Neuronal stem cell (in vitro differentiated cells): Measurements from ENCODE around the gene ZNF625.

Experiments used
- DNase-seq: peaks from one replicate; pipeline ENCODE4 v3.0.0-alpha.2; 2013; ENCODE audit warnings: low spot score
- H2AFZ ChIP-seq: one replicate; pipeline ENCODE4 v1.6.1; 2013; ENCODE audit warnings: mild to moderate bottlenecking, low read length, inconsistent platforms
- H2AK5ac ChIP-seq: 2 replicates; pipeline ENCODE4 v1.6.1; 2013; ENCODE audit warnings: low read depth, mild to moderate bottlenecking, inconsistent platforms, low read length, moderate library complexity, mixed read lengths
- H2BK120ac ChIP-seq: 2 replicates; pipeline ENCODE4 v1.6.1; 2013; ENCODE audit warnings: low read depth, mild to moderate bottlenecking, inconsistent platforms, low read length, moderate library complexity, mixed read lengths
- H2BK12ac ChIP-seq: one replicate; pipeline ENCODE4 v1.6.1; 2013; ENCODE audit warnings: low read length, inconsistent platforms
- H2BK15ac ChIP-seq: 2 replicates; pipeline ENCODE4 v1.6.1; 2013; ENCODE audit warnings: mild to moderate bottlenecking, low read length, inconsistent platforms, mixed read lengths
- H2BK5ac ChIP-seq: one replicate; pipeline ENCODE4 v1.6.1; 2013; ENCODE audit warnings: inconsistent platforms, mild to moderate bottlenecking, low read length, moderate library complexity
- H3K14ac ChIP-seq: one replicate; pipeline ENCODE4 v1.6.1; 2013; ENCODE audit warnings: low read length, inconsistent platforms
- H3K18ac ChIP-seq: 2 replicates; pipeline ENCODE4 v1.6.1; 2013; ENCODE audit warnings: low read length, inconsistent platforms
- H3K23ac ChIP-seq: 2 replicates; pipeline ENCODE4 v1.6.1; 2013; ENCODE audit warnings: low read depth, mild to moderate bottlenecking, mixed read lengths, low read length, inconsistent platforms; ENCODE audit not compliant: poor library complexity
- H3K27ac ChIP-seq: replicated peaks from 3 replicates; pipeline ENCODE4 v1.5.1; 2013; ENCODE audit warnings: low read length, inconsistent platforms
- H3K27me3 ChIP-seq, 3 experiments: 2 replicates each; pipeline ENCODE4 v1.6.1; 2013; ENCODE audit warnings: low read length in 3 of 3, mild to moderate bottlenecking in 2 of 3, inconsistent platforms in 1 of 3, low read depth in 1 of 3, mixed read lengths in 1 of 3, moderate library complexity in 1 of 3; ENCODE audit not compliant: control insufficient read depth in 3 of 3, insufficient read depth in 3 of 3
- H3K36me3 ChIP-seq, 2 donors: replicated peaks in 1 of 2; 2 replicates each; pipeline ENCODE4 v1.6.1; 2013; ENCODE audit warnings: low read length in 2 of 2; ENCODE audit not compliant: control insufficient read depth in 2 of 2, insufficient read depth in 2 of 2
- H3K4ac ChIP-seq: 2 replicates; pipeline ENCODE4 v1.6.1; 2013; ENCODE audit warnings: inconsistent platforms, mild to moderate bottlenecking, low read length, moderate library complexity
- H3K4me1 ChIP-seq, 2 donors: 1 replicate in 1 of 2; 2 replicates in 1 of 2; pipeline ENCODE4 v1.6.1; 2013; ENCODE audit warnings: low read length in 2 of 2, low read depth in 1 of 2; ENCODE audit not compliant: control insufficient read depth in 2 of 2, insufficient read depth in 1 of 2
- H3K4me2 ChIP-seq: one replicate; pipeline ENCODE4 v1.6.1; 2013; ENCODE audit warnings: mild to moderate bottlenecking, low read length, inconsistent platforms; ENCODE audit not compliant: insufficient read depth, poor library complexity, severe bottlenecking
- H3K4me3 ChIP-seq, 2 donors: 2 replicates each; pipeline ENCODE4 v1.5.1; 2013; ENCODE audit warnings: low read length in 2 of 2, mild to moderate bottlenecking in 2 of 2, inconsistent platforms in 1 of 2, moderate library complexity in 1 of 2
- H3K79me1 ChIP-seq: one replicate; pipeline ENCODE4 v1.6.1; 2013; ENCODE audit warnings: low read depth, mild to moderate bottlenecking, inconsistent platforms, low read length, moderate library complexity
- H3K9ac ChIP-seq: one replicate; pipeline ENCODE4 v1.6.1; 2013; ENCODE audit warnings: mild to moderate bottlenecking, low read depth, low read length, inconsistent platforms; ENCODE audit not compliant: poor library complexity
- H3K9me3 ChIP-seq, 2 donors: replicated peaks in 1 of 2; 2 replicates each; pipeline versions ENCODE3 to v1.6.1; 2013; ENCODE audit warnings: low read length in 2 of 2, mild to moderate bottlenecking in 2 of 2, inconsistent platforms in 1 of 2, low read depth in 1 of 2, mixed read lengths in 1 of 2, moderate library complexity in 1 of 2; ENCODE audit not compliant: control insufficient read depth in 2 of 2, insufficient read depth in 1 of 2
- H4K8ac ChIP-seq: one replicate; pipeline ENCODE4 v1.6.1; 2013; ENCODE audit warnings: low read depth, mild to moderate bottlenecking, inconsistent platforms, low read length, moderate library complexity
- H4K91ac ChIP-seq: one replicate; pipeline ENCODE4 v1.6.1; 2013; ENCODE audit warnings: low read length, low read depth, mild to moderate bottlenecking, inconsistent platforms; ENCODE audit not compliant: poor library complexity
- WGBS, 2 donors: extraction: QIAGEN DNeasy Blood & Tissue Kit; methylation state at CpG; one replicate each; pipeline ENCODE4 v1.1.7; 2013; ENCODE audit warnings: missing lambda C conversion rate in 2 of 2, mixed read lengths in 1 of 2; ENCODE audit not compliant: insufficient read length in 2 of 2, insufficient replicate concordance in 1 of 2; ENCODE audit errors: extremely low coverage in 2 of 2; 5-methylcytosine and 5-hydroxymethylcytosine counted together

ZNF625 gene

GRCh38 chr19:12137221-12137940 lies 19.2 kb downstream of the ZNF625 start:
- Histone ChIP-seq H3K4me2 (no peak overlapping the region), H3K27me3 (no peaks in the 10 kb centered on the region), H3K4me1 (peaks cover 7 to 8% of the 10 kb centered on the region in 2 donors), H3K79me1 (no peaks in the 10 kb centered on the region), H3K23ac (no peak overlapping the region), H2AK5ac (no peak overlapping the region), H3K27ac (no peak overlapping the region), H3K36me3 (peaks cover 47 to 81% of the 10 kb centered on the region in 2 donors), H3K4me3 (peak overlapping the region in 1 of 2 donors; percentile 60), H2AFZ (no peak overlapping the region), H3K14ac (no peak overlapping the region), H2BK12ac (no peak overlapping the region), H2BK15ac (no peak overlapping the region), H4K8ac (no peak overlapping the region), H3K9ac (no peak overlapping the region), H3K18ac (no peak overlapping the region), H2BK5ac (no peak overlapping the region), H4K91ac (no peak overlapping the region), H2BK120ac (no peak overlapping the region), H3K9me3 (peaks cover 39 to 71% of the 10 kb centered on the region in 2 donors), H3K4ac (no peak overlapping the region)
- no peak for DNase-seq
- WGBS, 2 donors: no CpG with 5 or more reads among the region's 7 CpGs

DNA sequence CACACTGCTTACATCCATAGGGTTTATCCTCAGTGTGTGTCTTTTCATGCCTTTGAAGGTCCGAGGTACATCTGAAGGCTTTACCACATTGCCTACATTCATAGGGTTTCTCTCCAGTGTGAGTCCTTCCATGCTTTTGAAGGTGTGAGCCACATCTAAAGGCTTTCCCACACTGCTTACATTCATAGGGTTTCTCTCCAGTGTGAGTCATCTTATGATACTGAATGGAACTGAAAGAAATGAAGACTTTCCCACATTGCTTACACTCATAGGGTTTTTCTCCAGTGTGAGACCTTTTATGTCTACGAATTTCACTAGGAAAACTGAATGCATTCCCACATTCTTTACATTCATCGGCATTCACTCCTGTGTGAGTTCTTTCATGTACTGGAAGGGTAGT lies 23.5 kb downstream of the ZNF625 start:
- Histone ChIP-seq H3K27me3 (no peaks in the 10 kb centered on the region), H2BK15ac (no peak overlapping the region), H3K36me3 (peaks cover 50 to 82% of the 10 kb centered on the region in 2 donors), H4K91ac (no peak overlapping the region), H3K4me2 (no peak overlapping the region), H2BK12ac (no peak overlapping the region), H4K8ac (no peak overlapping the region), H3K9ac (no peak overlapping the region), H2BK5ac (no peak overlapping the region), H3K14ac (no peak overlapping the region), H3K4me1 (no peaks in the 10 kb centered on the region), H3K4ac (no peak overlapping the region), H3K18ac (no peak overlapping the region), H2AFZ (no peak overlapping the region), H3K23ac (no peak overlapping the region), H3K27ac (no peak overlapping the region), H3K79me1 (no peaks in the 10 kb centered on the region), H2AK5ac (no peak overlapping the region), H3K4me3 (no peak overlapping the region), H3K9me3 (peaks cover 48 to 90% of the 10 kb centered on the region in 2 donors), H2BK120ac (no peak overlapping the region)
- no peak for DNase-seq
- WGBS, 2 donors: no CpG with 5 or more reads among the region's 3 CpGs

- Histone ChIP-seq H3K4me1 (no peaks in the 10 kb centered on the region), H3K4ac (no peak overlapping the region), H4K91ac (no peak overlapping the region), H2AFZ (no peak overlapping the region), H3K4me2 (no peak overlapping the region), H2BK120ac (no peak overlapping the region), H3K36me3 (peaks cover under 1 to 24% of the 10 kb centered on the region in 2 donors), H2BK12ac (no peak overlapping the region), H3K27me3 (no peaks in the 10 kb centered on the region), H3K4me3 (no peak overlapping the region), H3K18ac (no peak overlapping the region), H3K23ac (no peak overlapping the region), H3K9me3 (peaks cover 8 to 36% of the 10 kb centered on the region in 2 donors), H4K8ac (no peak overlapping the region), H3K14ac (no peak overlapping the region), H2BK15ac (no peak overlapping the region), H2BK5ac (no peak overlapping the region), H3K79me1 (no peaks in the 10 kb centered on the region), H2AK5ac (no peak overlapping the region), H3K27ac (no peak overlapping the region), H3K9ac (no peak overlapping the region)
- DNase-seq: no peak
- WGBS, 2 donors: no CpG with 5 or more reads among the region's 2 CpGs
These were observed 29.8 kb downstream of the ZNF625 start for GRCh38 chr19:12126707-12127106.

- H3K36me3 ChIP-seq: peaks cover 15 to 44% of the 10 kb centered on the region in 2 donors
- H4K8ac ChIP-seq: no peak overlapping the region
- no peak overlapping the region for H2AK5ac ChIP-seq
- H3K4me3 ChIP-seq: peak overlapping the region in 1 of 2 donors; percentile 49
- no peak overlapping the region for H3K14ac ChIP-seq
- H3K23ac ChIP-seq: peak overlapping the region; percentile 73
- no peaks in the 10 kb centered on the region for H3K79me1 ChIP-seq
- no peak overlapping the region for H4K91ac ChIP-seq
- H2BK15ac ChIP-seq: no peak overlapping the region
- H3K27ac ChIP-seq: no peak overlapping the region
- H2AFZ ChIP-seq: no peak overlapping the region
- H3K18ac ChIP-seq: no peak overlapping the region
- no peak for DNase-seq
- H3K4ac ChIP-seq: no peak overlapping the region
- no peak overlapping the region for H3K4me2 ChIP-seq
- no peak overlapping the region for H2BK12ac ChIP-seq
- H3K9me3 ChIP-seq: peaks cover 32 to 44% of the 10 kb centered on the region in 2 donors
- no peaks in the 10 kb centered on the region for H3K27me3 ChIP-seq
- no CpG with 5 or more reads among the region's 33 CpGs for WGBS, 2 donors
- no peak overlapping the region for H3K9ac ChIP-seq
- no peak overlapping the region for H2BK5ac ChIP-seq
- H3K4me1 ChIP-seq: no peaks in the 10 kb centered on the region
- no peak overlapping the region for H2BK120ac ChIP-seq
These were observed 39.1 kb downstream of the ZNF625 start for GRCh38 chr19:12117201-12117970.
